CD4-positive, alpha-beta T cell (primary cell): Measurements from ENCODE around the gene ASPHD1. TPM values are rescaled to one million over a fixed set of nuclear protein-coding genes. Genes with fewer than 3 reads are reported as not detected.

Experiments used
- ATAC-seq: fragments of 200-7000 bp; cut with Tn5 transposase; one replicate; pipeline ENCODE4 v1.10.0; 2022; ENCODE audit warnings: mild to moderate bottlenecking; ENCODE audit not compliant: poor library complexity
- CTCF ChIA-PET: fragments of 350-600 bp; sonication (Branson Sonifier 250); formaldehyde crosslinking; loops from one replicate; lab custom pipeline; 2021; ENCODE audit warnings: antibody characterized with exemption, inconsistent platforms; lab: Charles Lee
- POLR2A ChIA-PET: fragments of 350-600 bp; sonication (Branson Sonifier 250); formaldehyde crosslinking; loops from one replicate; lab custom pipeline; 2021; ENCODE audit warnings: antibody characterized with exemption, inconsistent platforms; lab: Charles Lee
- DNase-seq, 14 experiments: peaks; one replicate each; pipeline ENCODE4 v3.0.0-alpha.2; 2013 to 2020; ENCODE audit warnings: mixed read lengths in 2 of 14
- H3K27ac ChIP-seq, 2 donors: one replicate each; pipeline versions ENCODE4 v1.5.1 to v1.7.0; 2013; ENCODE audit warnings: low read length in 2 of 2, low read depth in 1 of 2, mild to moderate bottlenecking in 1 of 2
- H3K27me3 ChIP-seq, 2 experiments: 1 replicate in 1 of 2; 2 replicates in 1 of 2; pipeline versions ENCODE4 v1.6.1 to v1.7.0; 2013; ENCODE audit warnings: low read length in 2 of 2, control low read depth in 1 of 2, mild to moderate bottlenecking in 1 of 2, moderate library complexity in 1 of 2; ENCODE audit not compliant: insufficient read depth in 2 of 2, control insufficient read depth in 1 of 2
- H3K36me3 ChIP-seq: one replicate; pipeline ENCODE4 v1.6.1; 2013; ENCODE audit warnings: low read length, control low read depth; ENCODE audit not compliant: insufficient read depth
- H3K4me1 ChIP-seq: one replicate; pipeline ENCODE4 v1.6.1; 2013; ENCODE audit warnings: low read length, control low read depth; ENCODE audit not compliant: insufficient read depth
- H3K4me3 ChIP-seq: one replicate; pipeline ENCODE4 v1.5.1; 2013; ENCODE audit warnings: mild to moderate bottlenecking, low read length, moderate library complexity
- H3K9me3 ChIP-seq, 2 experiments: 1 replicate in 1 of 2; 2 replicates in 1 of 2; pipeline versions ENCODE4 v1.6.1 to v1.7.0; 2013; ENCODE audit warnings: low read length in 2 of 2, mild to moderate bottlenecking in 2 of 2, control low read depth in 1 of 2, moderate library complexity in 1 of 2; ENCODE audit not compliant: control insufficient read depth in 1 of 2, insufficient read depth in 1 of 2
- H3K27ac Mint-ChIP-seq: one replicate; pipeline ENCODE4 v1.8.0; 2020; ENCODE audit warnings: mixed read lengths
- H3K27me3 Mint-ChIP-seq: one replicate; pipeline ENCODE4 v1.8.0; 2021; ENCODE audit warnings: mixed read lengths
- H3K36me3 Mint-ChIP-seq: one replicate; pipeline ENCODE4 v1.8.0; 2021; ENCODE audit warnings: low read depth, mixed read lengths
- H3K4me1 Mint-ChIP-seq: one replicate; pipeline ENCODE4 v1.8.0; 2021; ENCODE audit warnings: low read depth, mixed read lengths
- H3K4me3 Mint-ChIP-seq: one replicate; pipeline ENCODE4 v1.8.0; 2020; ENCODE audit warnings: mild to moderate bottlenecking, mixed read lengths
- H3K9me3 Mint-ChIP-seq: one replicate; pipeline ENCODE4 v1.8.0; 2020; ENCODE audit warnings: mixed read lengths
- CTCF ChIP-seq: fragments of 200-600 bp; IDR thresholded peaks from one replicate; pipeline ENCODE4 v1.8.0; 2022; ENCODE audit warnings: antibody characterized with exemption, mild to moderate bottlenecking
- intact Hi-C, 2 experiments: fragments of 100-400 bp; cut with DNase I in 1 of 2; cut with micrococcal nuclease in 1 of 2; formaldehyde crosslinking; loops; one replicate each; pipeline versions ENCODE4 v1.15.1 to v1.9.0; 2023 to 2025; cut with DNase I, micrococcal nuclease
- total RNA-seq, 174 experiments: library from RNA in 2 of 174; stranded (reverse) in 2 of 174; gene quantifications; one replicate each; pipeline ENCODE4 v1.2.3 and lab custom pipeline; 2021 to 2026

ASPHD1 gene
- total RNA-seq, 2 experiments from 2014 or later = not detected

GRCh38 chr16:29898135-29898803 lies 2.0 kb upstream of the ASPHD1 start:
- CTCF ChIA-PET = no interaction called here

GRCh38 chr16:29898804-29899515 lies 1.3 kb upstream of the ASPHD1 start:
- H3K4me3 Mint-ChIP-seq = no peak overlapping the region
- no peaks in the 10 kb centered on the region for H3K9me3 Mint-ChIP-seq

More at GRCh38 chr16:29898135-29898803, 2.0 kb upstream of the ASPHD1 start:
- Mint-ChIP-seq H3K27ac (no peak overlapping the region), H3K27me3 (peaks cover 32% of the 10 kb centered on the region), H3K4me3 (peak overlapping the region; percentile 62), H3K9me3 (no peaks in the 10 kb centered on the region), H3K36me3 (no peaks in the 10 kb centered on the region), H3K4me1 (no peaks in the 10 kb centered on the region)
- Histone ChIP-seq H3K36me3 (no peaks in the 10 kb centered on the region), H3K27me3 (peaks cover 28 to 29% of the 10 kb centered on the region in 2 experiments), H3K9me3 (peaks cover 0 to 23% of the 10 kb centered on the region in 2 experiments), H3K4me3 (no peak overlapping the region), H3K4me1 (peaks cover 22% of the 10 kb centered on the region), H3K27ac (no peak overlapping the region)
- no peak for DNase-seq
- POLR2A ChIA-PET = no interaction called here
- TF ChIP-seq CTCF = no peak
- intact Hi-C loops = no loop called here
- no peak for ATAC-seq

More at GRCh38 chr16:29898804-29899515, 1.3 kb upstream of the ASPHD1 start:
- no peaks in the 10 kb centered on the region for H3K36me3 ChIP-seq
- ChIA-PET POLR2A (interaction anchor here (0.9 to 2.2 kb wide), 7 partner anchors 27 to 109 kb away, joined by 3 to 18 read pairs (median 4); partner anchors contain the start of genes CDIPT, HIRIP3, KCTD13 and KIF22), CTCF (interaction anchor here (1.3 to 1.4 kb wide), 2 partner anchors 51 to 63 kb away, joined by 3 to 5 read pairs; partner anchors contain the start of gene TMEM219)
- no peak for TF ChIP-seq CTCF
- Mint-ChIP-seq H3K36me3 (no peaks in the 10 kb centered on the region), H3K27me3 (peaks cover 32% of the 10 kb centered on the region), H3K4me1 (peaks cover 4% of the 10 kb centered on the region), H3K27ac (no peak overlapping the region)
- H3K27ac ChIP-seq = no peak overlapping the region
- intact Hi-C loops = no loop called here
- peaks cover 22% of the 10 kb centered on the region for H3K4me1 ChIP-seq
- no peak overlapping the region for H3K4me3 ChIP-seq
- no peak for DNase-seq
- peaks cover 28 to 29% of the 10 kb centered on the region in 2 experiments for H3K27me3 ChIP-seq
- no peak for ATAC-seq
- peaks cover 0 to 23% of the 10 kb centered on the region in 2 experiments for H3K9me3 ChIP-seq
